SU-DHL-6 (cell line): ENCODE measurements around the gene NDUFS6.

ENCODE experiments used
- EZH2phosphoT487 ChIP-seq: fragments of 200-600 bp; sonication (generic), shearing (Covaris generic); conservative IDR thresholded peaks from 2 replicates; pipeline ENCODE4 v1.6.1; 2018; ENCODE audit warnings: mild to moderate bottlenecking, antibody characterized with exemption, low read length, moderate library complexity, mixed read lengths
- TF ChIP-seq, protein P1 (sequence below): fragments of 200-600 bp; sonication (generic); IDR thresholded peaks from one replicate; pipeline ENCODE4 v1.5.1; 2017; ENCODE audit warnings: antibody characterized with exemption, mild to moderate bottlenecking, low read length, moderate library complexity; ENCODE audit not compliant: insufficient read depth, poor library complexity, severe bottlenecking

DNA sequence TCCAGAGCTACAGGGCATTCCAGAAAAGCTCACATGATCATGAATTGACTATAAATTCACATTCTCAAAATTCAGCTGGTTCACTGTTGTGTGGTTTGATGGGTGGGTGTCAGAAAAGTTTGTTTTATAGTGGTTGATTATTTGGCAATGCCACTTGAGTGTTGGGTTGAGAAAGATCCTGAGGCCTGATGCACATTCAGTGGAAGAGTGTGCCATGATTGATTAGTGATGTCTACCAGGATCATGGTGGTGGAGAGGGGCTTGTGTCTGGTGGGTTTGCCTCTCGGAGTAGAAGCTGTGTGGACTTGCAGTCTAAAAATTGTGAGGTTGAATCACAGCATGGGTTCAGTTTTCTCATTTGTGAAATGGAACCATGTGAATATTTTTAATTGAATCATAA lies 2.0 kb downstream of the NDUFS6 start:
- TF ChIP-seq, protein P1, sequence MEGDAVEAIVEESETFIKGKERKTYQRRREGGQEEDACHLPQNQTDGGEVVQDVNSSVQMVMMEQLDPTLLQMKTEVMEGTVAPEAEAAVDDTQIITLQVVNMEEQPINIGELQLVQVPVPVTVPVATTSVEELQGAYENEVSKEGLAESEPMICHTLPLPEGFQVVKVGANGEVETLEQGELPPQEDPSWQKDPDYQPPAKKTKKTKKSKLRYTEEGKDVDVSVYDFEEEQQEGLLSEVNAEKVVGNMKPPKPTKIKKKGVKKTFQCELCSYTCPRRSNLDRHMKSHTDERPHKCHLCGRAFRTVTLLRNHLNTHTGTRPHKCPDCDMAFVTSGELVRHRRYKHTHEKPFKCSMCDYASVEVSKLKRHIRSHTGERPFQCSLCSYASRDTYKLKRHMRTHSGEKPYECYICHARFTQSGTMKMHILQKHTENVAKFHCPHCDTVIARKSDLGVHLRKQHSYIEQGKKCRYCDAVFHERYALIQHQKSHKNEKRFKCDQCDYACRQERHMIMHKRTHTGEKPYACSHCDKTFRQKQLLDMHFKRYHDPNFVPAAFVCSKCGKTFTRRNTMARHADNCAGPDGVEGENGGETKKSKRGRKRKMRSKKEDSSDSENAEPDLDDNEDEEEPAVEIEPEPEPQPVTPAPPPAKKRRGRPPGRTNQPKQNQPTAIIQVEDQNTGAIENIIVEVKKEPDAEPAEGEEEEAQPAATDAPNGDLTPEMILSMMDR: no peak
- TF ChIP-seq EZH2phosphoT487: no peak
